ENCODE results near the gene NABP2.

The NABP2 gene

GRCh38 chr12:56206452-56207166 is 17.5 kb upstream of the NABP2 start:
- intact Hi-C loops (cut with DNase I) = no loop called here
- peak in 6 of 10 donors; percentile 21 to 89 (median 32) for DNase-seq

- intact Hi-C loops (cut with DNase I) = no loop called here
- DNase-seq = no peak
Observed at GRCh38 chr12:56208006-56208405, 16.1 kb upstream of the NABP2 start.

GRCh38 chr12:56212361-56212760 is 11.8 kb upstream of the NABP2 start:
- no peak for DNase-seq
- intact Hi-C loops (cut with DNase I) = no loop called here

GRCh38 chr12:56213878-56214277 is 10.3 kb upstream of the NABP2 start:
- intact Hi-C loops (cut with DNase I) = no loop called here
- DNase-seq = no peak

- intact Hi-C loops (cut with DNase I) = no loop called here
- DNase-seq = peak in 1 of 10 donors; percentile 25
Observed at GRCh38 chr12:56216461-56216860, 7.7 kb upstream of the NABP2 start.

GRCh38 chr12:56219840-56220239 is 4.3 kb upstream of the NABP2 start:
- DNase-seq = peak in 2 of 10 donors; percentile 20 to 32
- intact Hi-C loops (cut with DNase I) = loop anchor here (5.0 kb wide), 1 partner anchor 37 kb away; the partner anchor contains the start of gene ANKRD52

- peak in 2 of 10 donors; percentile 41 to 72 for DNase-seq
- intact Hi-C loops (cut with DNase I) = loop anchor here (5.0 kb wide), 1 partner anchor 37 kb away; the partner anchor contains the start of gene ANKRD52
Observed at GRCh38 chr12:56220611-56221231, 3.4 kb upstream of the NABP2 start.

GRCh38 chr12:56221232-56221756 is 2.8 kb upstream of the NABP2 start:
- intact Hi-C loops (cut with DNase I) = loop anchor here (5.0 kb wide), 1 partner anchor 36 kb away; the partner anchor contains the start of gene ANKRD52
- peak; percentile 20 to 91 (median 39) for DNase-seq

GRCh38 chr12:56221757-56222530 is 2.2 kb upstream of the NABP2 start, which contains the start of gene RNF41:
RNF41 (minus strand) TSS chr12:56221922; CDS start chr12:56214047, 7,875 bp downstream.
- intact Hi-C loops (cut with DNase I) = loop anchor here (5.0 kb wide), 1 partner anchor 35 kb away; the partner anchor contains the start of gene ANKRD52
- peak; percentile 96 to 100 (median 98) for DNase-seq

- intact Hi-C loops (cut with DNase I) = loop anchor here (5.0 kb wide), 1 partner anchor 35 kb away; the partner anchor contains the start of gene ANKRD52
- DNase-seq = no peak
Observed at GRCh38 chr12:56222531-56222895, 1.6 kb upstream of the NABP2 start.

- intact Hi-C loops (cut with DNase I) = loop anchor here (2.0 to 5.0 kb wide), 2 partner anchors 34 to 35 kb away; partner anchors contain the start of genes ANKRD52 and SMARCC2
- no peak for DNase-seq
Observed at GRCh38 chr12:56223571-56224101, 506 bp upstream of the NABP2 start.

- intact Hi-C loops (cut with DNase I) = loop anchor here (2.0 to 5.0 kb wide), 2 partner anchors 32 to 36 kb away; partner anchors contain the start of genes ANKRD52 and SMARCC2
- DNase-seq = no peak
Observed at GRCh38 chr12:56224954-56225353, 812 bp downstream of the NABP2 start.

- intact Hi-C loops (cut with DNase I) = no loop called here
- peak in 1 of 10 donors; percentile 8 for DNase-seq
Observed at GRCh38 chr12:56229082-56229481, 4.9 kb downstream of the NABP2 start.

GRCh38 chr12:56229916-56230431 is 5.8 kb downstream of the NABP2 start, which contains the start of gene SLC39A5:
SLC39A5 (plus strand) TSS chr12:56230051; CDS start chr12:56231275, 1,224 bp downstream.
- intact Hi-C loops (cut with DNase I) = no loop called here
- DNase-seq = peak in 1 of 10 donors; percentile 7

GRCh38 chr12:56230432-56231183 is 6.5 kb downstream of the NABP2 start:
- DNase-seq = no peak
- intact Hi-C loops (cut with DNase I) = no loop called here

- no peak for DNase-seq
- intact Hi-C loops (cut with DNase I) = no loop called here
Observed at GRCh38 chr12:56231184-56231582, 7.0 kb downstream of the NABP2 start.

- intact Hi-C loops (cut with DNase I) = no loop called here
- no peak for DNase-seq
Observed at GRCh38 chr12:56234746-56235436, 10.7 kb downstream of the NABP2 start.

GRCh38 chr12:56236091-56236490 is 11.9 kb downstream of the NABP2 start:
- intact Hi-C loops (cut with DNase I) = no loop called here
- no peak for DNase-seq

Data from posterior cingulate gyrus (tissue), 11 donors.